GM12875 (cell line): Measurements from ENCODE around the gene AQP12A.

Experiments used
- H3K4me3 ChIP-seq: one replicate; pipeline ENCODE4 v1.5.1; 2011; ENCODE audit warnings: low read depth, low read length, control low read depth
- TF ChIP-seq, protein P1 (sequence below): IDR thresholded peaks from 2 replicates; pipeline ENCODE4 v1.5.1; 2011; ENCODE audit warnings: low read depth, mild to moderate bottlenecking, control low read depth, inconsistent platforms, low read length, moderate library complexity, borderline replicate concordance; ENCODE audit not compliant: insufficient read depth

The AQP12A gene

DNA sequence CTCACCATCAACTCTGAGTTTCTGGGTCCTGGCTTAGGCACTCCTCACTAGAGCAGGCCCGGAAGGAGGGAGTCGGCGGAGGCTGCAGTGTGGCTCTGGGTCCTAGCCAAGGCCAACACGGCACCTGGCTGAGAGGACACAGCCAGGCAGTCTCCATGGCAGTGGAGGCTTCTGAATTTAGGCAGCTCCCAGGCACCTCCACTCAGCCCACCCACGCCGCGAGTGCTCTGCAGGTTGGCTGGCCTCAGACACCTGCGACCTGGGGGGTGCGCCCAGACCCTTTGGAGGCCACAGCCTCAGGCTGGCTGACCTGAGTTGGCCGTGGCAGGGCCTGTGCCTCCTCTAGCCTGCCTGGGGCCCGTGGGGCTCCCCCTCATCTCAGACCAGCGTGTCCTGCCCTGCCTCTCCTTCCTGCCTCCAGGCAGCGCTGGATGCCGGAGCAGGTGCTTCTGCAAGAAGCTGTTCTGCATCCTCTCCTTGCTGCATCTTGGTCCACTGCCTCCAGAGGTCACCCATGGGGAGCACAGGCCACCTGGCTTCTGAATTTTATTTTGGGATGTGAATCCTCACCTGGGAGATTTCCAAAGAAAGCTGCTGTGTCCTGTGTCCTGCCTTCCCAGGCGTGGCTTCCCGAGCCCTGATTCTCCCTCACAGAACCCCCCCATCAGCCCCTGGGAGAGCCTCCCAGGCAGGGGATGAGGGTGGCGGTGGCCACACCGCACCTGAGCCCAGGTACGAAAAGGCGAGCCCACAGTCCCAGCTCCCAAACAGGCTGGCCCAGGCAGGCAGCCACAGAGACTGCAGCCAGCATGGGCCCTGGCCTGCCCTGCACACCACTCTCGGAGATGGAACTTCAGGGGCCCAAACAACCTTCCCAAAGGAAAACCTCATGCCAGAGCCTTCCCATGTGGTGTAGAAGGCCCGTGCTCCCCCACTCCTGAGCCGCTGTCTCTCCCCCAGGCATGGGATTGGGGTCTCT lies 23.4 kb downstream of the AQP12A start:
- TF ChIP-seq, protein P1, sequence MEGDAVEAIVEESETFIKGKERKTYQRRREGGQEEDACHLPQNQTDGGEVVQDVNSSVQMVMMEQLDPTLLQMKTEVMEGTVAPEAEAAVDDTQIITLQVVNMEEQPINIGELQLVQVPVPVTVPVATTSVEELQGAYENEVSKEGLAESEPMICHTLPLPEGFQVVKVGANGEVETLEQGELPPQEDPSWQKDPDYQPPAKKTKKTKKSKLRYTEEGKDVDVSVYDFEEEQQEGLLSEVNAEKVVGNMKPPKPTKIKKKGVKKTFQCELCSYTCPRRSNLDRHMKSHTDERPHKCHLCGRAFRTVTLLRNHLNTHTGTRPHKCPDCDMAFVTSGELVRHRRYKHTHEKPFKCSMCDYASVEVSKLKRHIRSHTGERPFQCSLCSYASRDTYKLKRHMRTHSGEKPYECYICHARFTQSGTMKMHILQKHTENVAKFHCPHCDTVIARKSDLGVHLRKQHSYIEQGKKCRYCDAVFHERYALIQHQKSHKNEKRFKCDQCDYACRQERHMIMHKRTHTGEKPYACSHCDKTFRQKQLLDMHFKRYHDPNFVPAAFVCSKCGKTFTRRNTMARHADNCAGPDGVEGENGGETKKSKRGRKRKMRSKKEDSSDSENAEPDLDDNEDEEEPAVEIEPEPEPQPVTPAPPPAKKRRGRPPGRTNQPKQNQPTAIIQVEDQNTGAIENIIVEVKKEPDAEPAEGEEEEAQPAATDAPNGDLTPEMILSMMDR = no peak
- no peak overlapping the region for H3K4me3 ChIP-seq

- TF ChIP-seq, protein P1 = no peak
Measured at GRCh38 chr2:240716130-240716798, 24.6 kb downstream of the AQP12A start.

GRCh38 chr2:240717181-240717641 lies 25.5 kb downstream of the AQP12A start:
- H3K4me3 ChIP-seq = no peak overlapping the region
- TF ChIP-seq, protein P1 = no peak

More at GRCh38 chr2:240716130-240716798, 24.6 kb downstream of the AQP12A start:
- H3K4me3 ChIP-seq = no peak overlapping the region

DNA sequence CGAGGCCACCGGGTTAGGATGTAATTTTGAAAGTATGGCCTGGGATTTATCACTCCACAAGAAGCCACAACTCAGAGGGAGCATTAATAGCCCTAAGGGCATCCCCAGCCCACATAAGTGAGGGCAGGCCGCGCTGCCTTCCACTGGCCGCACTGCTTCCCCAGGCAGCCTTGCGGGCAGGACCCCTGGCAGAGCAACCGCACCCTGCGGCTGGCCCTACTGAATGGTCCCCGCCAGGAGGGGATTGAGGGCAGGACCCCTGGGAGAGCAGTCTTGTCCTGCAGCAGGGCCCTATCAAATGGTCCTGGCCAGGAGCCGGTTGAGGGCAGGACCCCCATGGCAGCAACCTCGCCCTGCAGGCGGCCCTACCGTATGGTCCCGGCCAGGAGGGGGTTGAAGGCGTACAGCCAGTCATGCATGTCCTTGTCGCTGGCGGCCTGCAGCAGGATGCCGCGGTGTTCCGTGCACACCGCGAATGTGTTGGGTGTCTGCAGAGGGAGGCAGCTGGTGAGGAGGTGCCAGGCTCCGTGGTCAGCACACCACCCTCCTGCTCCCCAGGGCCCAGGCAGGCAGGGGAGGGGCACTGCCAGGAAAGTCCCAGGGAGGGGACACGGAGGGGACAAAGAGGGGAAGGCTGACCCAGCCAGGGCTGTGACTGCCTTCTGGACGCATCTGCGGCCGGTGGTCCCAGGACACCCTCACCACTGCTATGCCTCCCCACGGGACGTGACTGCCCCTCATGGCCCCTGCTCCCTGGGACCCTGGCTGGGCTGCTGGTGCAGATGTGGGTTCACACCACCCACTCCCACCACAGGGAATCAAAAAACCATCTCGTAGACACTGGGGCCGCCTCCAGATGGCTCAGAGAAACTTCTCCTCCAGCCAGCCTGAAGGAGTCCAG lies 26.3 kb downstream of the AQP12A start:
- H3K4me3 ChIP-seq = no peak overlapping the region
- TF ChIP-seq, protein P1 = no peak

DNA sequence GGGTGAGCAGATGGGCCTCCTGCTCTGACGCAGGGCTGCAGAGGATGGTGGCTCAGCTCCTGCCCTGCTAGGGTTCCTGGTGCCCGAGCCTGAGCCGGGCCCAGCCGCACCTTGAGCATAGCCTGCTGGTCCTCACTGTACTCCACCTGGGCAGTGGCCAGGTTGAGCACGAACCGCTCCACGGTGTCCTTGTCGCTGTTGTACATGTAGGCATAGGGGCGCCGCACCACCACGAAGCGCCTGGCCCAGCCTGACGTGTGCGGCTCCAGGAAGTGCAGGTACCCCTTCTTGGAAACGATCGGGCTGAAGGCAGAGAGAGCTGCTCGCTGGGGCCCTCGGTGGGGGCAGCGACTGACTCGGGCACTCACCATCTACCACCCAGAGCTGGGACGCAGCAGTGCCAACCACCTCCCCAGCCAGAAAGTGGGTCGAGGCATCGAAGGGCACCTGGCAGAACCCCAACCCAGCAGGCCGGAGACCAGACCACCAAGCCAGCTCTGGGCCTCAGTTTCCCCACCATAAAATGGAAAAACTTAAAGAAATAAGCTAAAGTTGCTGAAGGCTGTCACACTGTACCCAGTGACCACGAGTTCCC lies 27.3 kb downstream of the AQP12A start:
- TF ChIP-seq, protein P1 = no peak
- H3K4me3 ChIP-seq = no peak overlapping the region
